GM21515 (cell line): ENCODE data around the gene ANKRD50.
A peak's percentile ranks its signal among the peaks of the same experiment; 100 is the strongest.

Experiments used
- ATAC-seq: cut with Tn5 transposase; IDR thresholded peaks from one replicate; pipeline ENCODE4 v1.9.1; 2021; ENCODE audit not compliant: unreplicated experiment

ANKRD50 gene

GRCh38 chr4:124640022-124640730, 72.4 kb downstream of the ANKRD50 start:
- ATAC-seq, result no peak

- ATAC-seq, result no peak
Observed at GRCh38 chr4:124637321-124637720, 75.2 kb downstream of the ANKRD50 start.

- no peak for ATAC-seq
Observed at GRCh38 chr4:124636788-124637187, 75.7 kb downstream of the ANKRD50 start.

- ATAC-seq, result no peak
Observed at GRCh38 chr4:124635331-124635730, 77.2 kb downstream of the ANKRD50 start.

- no peak for ATAC-seq
Observed at GRCh38 chr4:124633285-124633941, 79.1 kb downstream of the ANKRD50 start.

GRCh38 chr4:124632439-124632838, 80.1 kb downstream of the ANKRD50 start:
- no peak for ATAC-seq

GRCh38 chr4:124631760-124632159, 80.8 kb downstream of the ANKRD50 start:
- peak; percentile 76 for ATAC-seq

GRCh38 chr4:124629681-124630080, 82.9 kb downstream of the ANKRD50 start:
- ATAC-seq, result no peak
